ENCODE measurements around the gene COA8. TPM values are rescaled to one million over a fixed set of nuclear protein-coding genes. Genes with fewer than 3 reads are reported as not detected.

The COA8 gene
- total RNA-seq, 2 donors from 2014 or later, result 8.0 to 17.6 TPM

DNA sequence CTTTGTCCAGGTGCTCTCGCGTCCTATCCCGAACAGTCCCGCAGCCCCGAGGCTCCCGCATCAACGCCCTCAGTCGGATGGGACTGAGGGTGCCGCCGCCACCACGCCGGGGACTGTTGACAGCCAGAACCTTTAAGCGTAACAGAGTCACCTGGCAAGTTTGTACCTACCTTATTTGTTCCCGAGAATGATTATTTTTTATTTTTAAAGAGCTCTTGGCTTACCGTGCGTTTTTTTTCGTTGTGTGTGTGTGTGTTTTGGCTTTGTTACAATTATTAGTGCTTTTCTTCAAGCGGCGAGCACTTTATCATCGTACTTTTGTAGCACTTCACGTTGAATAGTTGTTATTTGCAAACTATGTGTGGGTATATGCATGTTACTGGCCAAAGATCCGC is 463 bp downstream of the COA8 start:
- no peaks in the 10 kb centered on the region for H3K9me3 ChIP-seq
- peaks cover 30 to 57% of the 10 kb centered on the region in 2 donors for H3K4me1 ChIP-seq (ENCODE audit: control insufficient read depth in 1 of 2, low read depth in 2 of 2)
- peaks cover 12% of the 10 kb centered on the region for H3K36me3 ChIP-seq
- H3K27me3 ChIP-seq (replicated peaks; ENCODE audit: insufficient read depth), result no peaks in the 10 kb centered on the region
- DNase-seq (ENCODE audit: low spot score) (no peak), ATAC-seq (ENCODE audit: insufficient number of reproducible peaks, low FRiP score, low read depth) (no peak)
- peak overlapping the region; percentile 85 for H3K4me3 ChIP-seq
- peak overlapping the region; percentile 92 to 95 for H3K27ac ChIP-seq
- TF ChIP-seq, protein P1, sequence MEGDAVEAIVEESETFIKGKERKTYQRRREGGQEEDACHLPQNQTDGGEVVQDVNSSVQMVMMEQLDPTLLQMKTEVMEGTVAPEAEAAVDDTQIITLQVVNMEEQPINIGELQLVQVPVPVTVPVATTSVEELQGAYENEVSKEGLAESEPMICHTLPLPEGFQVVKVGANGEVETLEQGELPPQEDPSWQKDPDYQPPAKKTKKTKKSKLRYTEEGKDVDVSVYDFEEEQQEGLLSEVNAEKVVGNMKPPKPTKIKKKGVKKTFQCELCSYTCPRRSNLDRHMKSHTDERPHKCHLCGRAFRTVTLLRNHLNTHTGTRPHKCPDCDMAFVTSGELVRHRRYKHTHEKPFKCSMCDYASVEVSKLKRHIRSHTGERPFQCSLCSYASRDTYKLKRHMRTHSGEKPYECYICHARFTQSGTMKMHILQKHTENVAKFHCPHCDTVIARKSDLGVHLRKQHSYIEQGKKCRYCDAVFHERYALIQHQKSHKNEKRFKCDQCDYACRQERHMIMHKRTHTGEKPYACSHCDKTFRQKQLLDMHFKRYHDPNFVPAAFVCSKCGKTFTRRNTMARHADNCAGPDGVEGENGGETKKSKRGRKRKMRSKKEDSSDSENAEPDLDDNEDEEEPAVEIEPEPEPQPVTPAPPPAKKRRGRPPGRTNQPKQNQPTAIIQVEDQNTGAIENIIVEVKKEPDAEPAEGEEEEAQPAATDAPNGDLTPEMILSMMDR (IDR thresholded peaks at IDR 0.05), result no peak

DNA sequence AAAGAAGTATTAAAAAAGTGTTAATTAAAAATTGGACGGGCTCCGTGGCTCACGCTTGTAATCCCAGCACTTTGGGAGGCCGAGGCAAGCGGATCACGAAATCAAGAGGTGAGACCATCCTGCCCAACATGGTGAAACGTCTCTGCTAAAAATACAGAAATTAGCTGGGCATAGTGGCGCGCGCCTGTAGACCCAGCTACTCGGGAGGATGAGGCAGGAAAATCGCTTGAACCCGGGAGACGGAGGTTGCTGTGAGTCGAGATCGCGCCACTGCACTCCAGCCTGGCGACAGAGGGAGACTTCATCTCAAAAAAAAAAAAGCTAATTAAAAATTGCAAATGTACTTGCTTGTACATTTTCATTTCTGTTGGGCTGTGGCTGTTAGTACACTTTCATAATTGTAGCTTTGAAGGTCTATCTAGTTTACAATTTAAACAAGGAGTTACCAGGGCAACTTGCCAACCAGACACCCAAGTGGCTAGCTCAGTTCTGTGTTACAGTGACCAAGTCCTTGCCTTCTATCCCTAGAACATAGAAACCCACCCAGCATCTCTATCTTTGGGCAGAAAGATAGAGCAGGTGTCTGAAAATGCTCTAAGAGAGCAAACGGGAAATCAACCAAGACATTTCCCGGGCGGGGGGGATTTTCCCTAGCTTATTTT is 1.2 kb downstream of the COA8 start:
- H3K4me3 ChIP-seq, result peak overlapping the region; percentile 85
- H3K9me3 ChIP-seq, result no peaks in the 10 kb centered on the region
- H3K36me3 ChIP-seq, result peaks cover 12% of the 10 kb centered on the region
- DNase-seq (ENCODE audit: low spot score) (no peak), ATAC-seq (ENCODE audit: insufficient number of reproducible peaks, low FRiP score, low read depth) (no peak)
- no peak overlapping the region for H3K27ac ChIP-seq
- TF ChIP-seq, protein P1 (IDR thresholded peaks at IDR 0.05), result no peak
- H3K4me1 ChIP-seq (ENCODE audit: control insufficient read depth in 1 of 2, low read depth in 2 of 2), result peaks cover 30 to 52% of the 10 kb centered on the region in 2 donors
- no peaks in the 10 kb centered on the region for H3K27me3 ChIP-seq (replicated peaks; ENCODE audit: insufficient read depth)

DNA sequence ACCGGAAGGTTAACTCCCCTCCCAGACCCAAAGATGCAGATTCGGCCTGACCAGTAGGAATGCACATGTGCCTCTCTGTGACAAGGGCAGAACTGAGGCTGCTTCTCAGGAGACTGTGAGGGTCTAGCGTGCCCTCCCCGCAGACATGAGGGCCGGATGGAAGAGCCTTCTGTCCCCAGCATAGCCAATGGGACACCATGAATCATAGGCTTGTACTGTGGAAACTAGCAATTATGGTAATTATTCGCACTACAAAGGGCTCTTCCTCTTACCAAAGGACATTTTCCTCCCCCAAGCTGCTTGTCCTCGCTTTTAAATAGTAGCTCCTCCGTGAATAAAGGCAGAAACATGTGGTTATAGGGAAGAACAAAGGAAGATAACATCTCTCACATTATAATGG is 6.2 kb downstream of the COA8 start:
- ATAC-seq (ENCODE audit: insufficient number of reproducible peaks, low FRiP score, low read depth) (no peak), DNase-seq (ENCODE audit: low spot score) (no peak)
- no peak overlapping the region for H3K4me3 ChIP-seq
- TF ChIP-seq, protein P1 (IDR thresholded peaks at IDR 0.05), result no peak
- H3K36me3 ChIP-seq, result peaks cover 7% of the 10 kb centered on the region
- no peaks in the 10 kb centered on the region for H3K9me3 ChIP-seq
- no peaks in the 10 kb centered on the region for H3K27me3 ChIP-seq (replicated peaks; ENCODE audit: insufficient read depth)
- no peak overlapping the region for H3K27ac ChIP-seq
- H3K4me1 ChIP-seq (ENCODE audit: control insufficient read depth in 1 of 2, low read depth in 2 of 2), result peaks cover 6 to 19% of the 10 kb centered on the region in 2 donors

DNA sequence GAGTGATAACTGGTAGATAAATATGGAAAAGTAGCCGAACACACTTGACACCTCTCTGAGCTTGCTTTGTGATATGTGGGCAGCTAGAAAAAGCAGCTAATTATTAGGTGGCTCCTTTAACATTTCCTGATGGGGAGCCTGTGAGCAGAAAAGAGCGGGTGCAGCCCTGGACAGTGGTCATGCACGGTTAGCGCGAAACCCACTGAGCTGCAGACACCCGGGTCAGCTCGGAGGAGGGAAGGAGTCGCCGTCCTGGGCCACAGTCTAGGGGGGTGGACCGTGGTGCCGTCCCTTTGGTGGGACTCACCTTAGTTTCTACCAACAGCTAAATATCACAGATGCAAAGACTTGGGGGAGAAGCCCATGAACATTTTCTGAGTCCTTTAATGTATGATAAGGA is 6.6 kb downstream of the COA8 start:
- ATAC-seq (ENCODE audit: insufficient number of reproducible peaks, low FRiP score, low read depth), result no peak
- Histone ChIP-seq H3K27me3 (replicated peaks; ENCODE audit: insufficient read depth) (no peaks in the 10 kb centered on the region), H3K9me3 (no peaks in the 10 kb centered on the region), H3K36me3 (peaks cover 7% of the 10 kb centered on the region), H3K4me1 (ENCODE audit: control insufficient read depth in 1 of 2, low read depth in 2 of 2) (peaks cover under 1 to 15% of the 10 kb centered on the region in 2 donors), H3K4me3 (no peak overlapping the region), H3K27ac (no peak overlapping the region)
- TF ChIP-seq, protein P1 (IDR thresholded peaks at IDR 0.05), result no peak
- no peak for DNase-seq (ENCODE audit: low spot score)

DNA sequence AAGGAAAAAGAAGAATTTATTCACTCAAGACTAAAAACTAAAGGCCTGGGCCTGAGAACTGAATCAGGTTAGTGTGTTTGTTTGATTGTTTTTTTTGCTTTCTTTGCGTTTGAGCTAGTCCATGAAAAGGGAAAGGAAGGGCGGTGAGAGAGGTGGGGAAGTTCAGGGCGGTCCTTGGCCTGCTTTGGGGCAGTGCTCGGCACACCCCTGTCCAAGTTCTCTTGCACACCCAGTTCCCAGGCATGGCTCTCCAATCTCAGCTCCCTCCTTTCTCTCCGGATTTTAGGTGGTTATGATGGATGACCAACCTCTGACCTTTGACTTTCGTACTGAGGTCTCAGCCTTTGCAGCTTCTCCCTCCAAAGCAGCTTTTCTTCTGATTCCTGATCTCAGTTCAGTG is 11.3 kb downstream of the COA8 start:
- Histone ChIP-seq H3K4me1 (ENCODE audit: control insufficient read depth in 1 of 2, low read depth in 2 of 2) (peaks cover 5 to 16% of the 10 kb centered on the region in 2 donors), H3K4me3 (no peak overlapping the region), H3K27ac (no peak overlapping the region), H3K36me3 (peaks cover 26% of the 10 kb centered on the region), H3K9me3 (no peaks in the 10 kb centered on the region), H3K27me3 (replicated peaks; ENCODE audit: insufficient read depth) (no peaks in the 10 kb centered on the region)
- ATAC-seq (ENCODE audit: insufficient number of reproducible peaks, low FRiP score, low read depth), result no peak
- TF ChIP-seq, protein P1 (IDR thresholded peaks at IDR 0.05), result no peak
- no peak for DNase-seq (ENCODE audit: low spot score)

Measured in thoracic aorta (tissue), 2 donors.